ENCODE measurements around the gene SMURF2.
"Not testable (repeated sequence)": the region's sequence is repeated elsewhere in the genome, so short reads cannot be mapped to it uniquely, and the experiment has no call there.

SMURF2 gene

DNA sequence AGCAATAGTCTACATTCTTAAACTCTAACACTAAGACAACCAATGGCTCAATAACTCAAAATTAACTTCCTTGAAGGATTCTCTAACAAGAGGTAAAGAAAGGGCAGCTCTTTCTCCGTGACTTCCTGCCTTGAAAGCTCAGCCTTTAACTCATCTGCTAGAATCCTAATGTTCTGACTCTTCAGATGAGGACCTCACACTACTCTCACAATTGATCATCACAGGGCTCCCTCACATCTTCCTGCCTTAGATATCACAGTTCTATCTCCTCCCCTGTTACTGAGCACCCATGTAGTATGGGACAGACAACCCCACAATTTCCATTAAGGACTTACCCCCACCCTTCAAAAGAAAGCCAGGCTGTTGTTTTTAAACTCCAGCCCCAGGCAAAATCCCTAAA lies 33.5 kb downstream of the SMURF2 start:
- DNase-seq, result no peak

DNA sequence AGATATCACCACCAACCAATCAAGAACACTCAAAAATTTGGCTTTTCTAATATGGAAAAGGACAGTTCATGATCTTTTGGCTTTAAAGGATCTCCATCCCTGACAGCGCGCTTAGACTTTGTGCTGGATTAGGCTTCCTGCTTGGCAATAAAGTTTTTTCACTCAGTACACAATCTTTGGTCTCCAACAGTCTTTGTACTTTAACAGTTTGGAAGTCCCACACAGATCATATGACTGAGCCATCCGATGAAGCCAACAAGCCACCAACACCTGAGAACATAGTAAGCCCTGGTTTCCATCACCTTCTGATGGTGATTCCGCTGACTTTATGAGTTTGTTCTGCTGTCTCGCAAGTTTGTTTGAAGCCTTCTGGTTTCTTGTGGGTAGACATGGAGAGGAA lies 34.3 kb downstream of the SMURF2 start:
- no peak for DNase-seq

DNA sequence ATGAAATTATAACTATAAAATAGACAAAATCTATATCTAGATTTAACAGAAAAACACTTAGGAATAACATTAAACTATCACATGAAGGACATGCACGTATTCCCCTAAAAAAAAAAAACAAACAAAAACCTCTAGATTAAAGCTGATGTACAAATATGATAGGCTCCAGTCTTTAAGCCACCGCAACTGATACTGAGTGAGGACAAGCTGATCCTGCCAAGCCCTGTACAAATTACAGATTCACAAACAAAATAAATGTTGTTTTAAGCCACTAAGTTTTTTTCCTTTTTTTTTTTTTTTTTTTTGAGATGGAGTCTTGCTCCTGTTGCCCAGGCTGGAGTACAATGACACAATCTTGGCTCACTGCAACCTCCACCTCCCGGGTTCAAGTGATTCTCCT lies 35.3 kb downstream of the SMURF2 start:
- no peak for DNase-seq

DNA sequence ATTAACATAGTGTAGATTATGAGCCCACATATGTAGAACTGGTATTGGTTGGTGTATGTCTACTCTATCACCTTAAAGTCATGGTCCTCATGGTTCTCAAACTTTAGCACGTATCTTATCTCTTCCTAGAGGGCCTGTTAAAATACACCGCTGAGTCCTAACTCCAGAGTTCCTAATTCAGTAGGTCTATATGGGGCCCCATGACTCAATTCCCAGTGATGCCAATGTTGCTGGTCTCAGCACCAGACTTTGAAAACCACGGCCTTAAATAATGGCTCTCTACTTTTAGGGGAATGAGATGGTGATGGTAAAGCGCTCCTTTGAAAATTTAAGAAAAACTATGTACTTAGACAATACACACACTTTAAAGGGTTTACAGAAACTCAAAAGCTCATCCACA lies 36.6 kb downstream of the SMURF2 start:
- no peak for DNase-seq

DNA sequence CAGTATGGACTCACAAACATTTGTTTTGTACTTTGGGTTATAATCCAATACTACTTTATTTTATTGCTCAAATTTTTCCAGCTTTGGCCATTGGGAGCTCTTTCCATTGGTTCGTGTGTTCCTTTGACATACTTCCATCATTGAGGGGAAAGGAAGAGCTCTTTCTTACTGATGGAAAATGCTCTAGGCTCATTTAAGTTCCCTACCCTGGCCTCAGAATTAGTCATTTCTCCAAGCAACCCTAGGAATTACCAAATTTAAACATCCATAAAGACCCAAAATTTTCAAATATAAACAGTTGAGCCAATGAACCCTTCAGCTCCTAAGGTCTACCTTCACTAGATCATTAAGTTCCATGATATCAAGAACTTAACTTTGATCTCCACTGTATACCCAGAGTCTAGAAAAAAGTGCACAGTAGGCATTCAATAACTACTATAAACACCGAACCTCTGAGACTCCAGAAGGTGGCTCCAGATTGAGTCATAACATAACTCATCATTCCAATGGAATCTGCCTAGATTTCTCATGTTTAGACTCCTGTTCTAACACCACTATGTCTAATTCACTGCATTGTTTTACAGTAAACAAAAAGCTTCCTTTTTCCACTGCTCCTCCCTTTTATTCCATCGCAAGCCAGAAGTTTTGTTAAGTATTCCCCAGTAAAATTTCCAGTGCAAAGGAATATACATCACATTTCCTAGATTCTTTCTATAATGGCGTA lies 39.0 kb downstream of the SMURF2 start:
- DNase-seq, result no peak

DNA sequence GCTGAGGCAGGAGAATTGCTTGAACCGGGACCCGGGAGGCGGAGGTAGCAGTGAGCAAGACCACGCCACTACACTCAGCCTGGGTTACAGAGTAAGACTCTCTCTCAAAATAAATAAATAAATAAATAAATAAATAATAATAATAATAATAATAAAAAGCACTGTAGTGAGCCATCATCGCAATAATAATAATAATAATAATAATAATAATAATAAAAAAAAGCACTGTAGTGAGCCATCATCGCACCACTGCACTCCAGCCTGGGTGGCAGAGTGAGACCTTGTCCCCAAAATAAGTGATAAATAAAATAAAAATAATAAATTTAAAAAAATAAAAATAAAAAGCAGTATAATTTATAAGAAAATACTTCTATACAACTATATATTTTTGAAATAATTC lies 40.3 kb downstream of the SMURF2 start:
- DNase-seq, result no peak

DNA sequence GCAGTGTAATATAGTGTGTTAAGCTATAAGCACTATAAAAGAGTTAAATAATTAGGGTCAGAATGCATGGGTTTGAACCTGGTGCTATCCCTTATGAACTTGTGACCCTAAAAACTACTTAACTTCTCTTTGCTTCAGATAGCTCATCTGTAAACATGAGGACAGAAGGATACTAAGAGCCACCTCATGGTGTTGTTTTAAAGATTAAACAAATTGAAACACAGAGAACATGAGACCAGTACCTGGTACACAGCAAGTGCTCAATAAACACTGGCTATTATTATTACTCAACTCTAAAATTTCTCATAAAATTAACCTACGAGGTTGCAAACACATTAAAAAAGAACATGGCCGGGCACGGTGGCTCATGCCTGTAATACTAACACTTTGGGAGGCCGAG lies 43.3 kb downstream of the SMURF2 start:
- no peak for DNase-seq

DNA sequence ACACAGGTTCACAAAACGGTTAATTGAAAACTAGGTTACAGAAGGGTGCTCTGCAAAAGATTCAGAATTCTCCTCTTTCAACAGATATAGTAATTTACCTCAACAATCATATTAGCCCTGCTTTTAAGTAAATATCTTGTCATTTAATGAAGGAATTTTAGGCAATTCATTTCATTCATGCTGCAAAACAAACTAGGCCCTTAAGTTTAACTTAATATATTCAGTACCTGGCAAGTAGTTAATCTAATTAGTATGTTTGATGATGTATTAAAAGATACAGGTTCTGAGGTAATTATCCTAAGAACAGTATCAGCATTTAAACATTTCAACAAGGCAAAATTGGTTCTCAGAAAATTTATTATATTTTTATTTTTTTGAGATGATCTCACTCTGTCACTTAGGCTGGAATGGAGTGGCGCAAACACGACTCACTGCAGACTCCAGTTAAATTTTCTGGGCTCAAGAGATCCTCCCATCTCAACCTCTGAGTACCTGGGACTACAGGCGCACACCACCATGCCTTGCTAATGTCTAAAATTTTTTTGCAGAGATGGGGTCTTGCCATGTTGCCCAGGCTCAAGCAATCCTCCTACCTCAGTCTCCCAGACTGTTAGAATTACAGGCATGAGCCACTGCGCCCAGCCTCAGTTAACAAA lies 44.9 kb downstream of the SMURF2 start:
- no peak for DNase-seq

DNA sequence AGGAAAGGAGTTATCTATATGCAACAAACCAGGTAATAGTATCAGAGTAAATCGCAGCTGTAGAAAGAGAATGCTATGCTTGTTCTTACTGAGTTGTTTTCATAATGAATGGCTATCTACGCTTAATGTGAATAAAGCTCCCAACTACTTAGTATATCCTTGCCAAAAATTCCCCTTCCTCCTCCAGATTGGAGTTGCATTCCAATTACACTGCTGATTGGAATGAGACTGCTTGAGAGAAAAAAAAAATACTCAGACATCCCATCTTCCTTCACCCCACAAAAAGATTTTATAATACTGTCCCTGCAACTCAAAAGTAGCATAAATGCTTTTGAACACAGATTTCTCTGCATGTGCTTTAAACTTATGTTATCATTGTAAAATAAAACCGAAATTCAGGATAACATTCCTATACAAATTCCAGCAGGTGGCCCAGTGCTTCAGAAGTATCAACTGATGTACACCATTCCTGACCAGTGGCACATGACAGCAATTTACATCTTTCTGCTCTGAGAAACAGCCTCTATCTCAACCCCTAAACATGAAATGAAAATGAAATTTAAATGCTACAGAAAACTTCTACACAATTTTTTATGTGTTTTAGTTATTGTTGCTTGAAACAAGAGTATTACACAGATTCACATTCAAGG lies 47.0 kb downstream of the SMURF2 start:
- DNase-seq, result no peak

DNA sequence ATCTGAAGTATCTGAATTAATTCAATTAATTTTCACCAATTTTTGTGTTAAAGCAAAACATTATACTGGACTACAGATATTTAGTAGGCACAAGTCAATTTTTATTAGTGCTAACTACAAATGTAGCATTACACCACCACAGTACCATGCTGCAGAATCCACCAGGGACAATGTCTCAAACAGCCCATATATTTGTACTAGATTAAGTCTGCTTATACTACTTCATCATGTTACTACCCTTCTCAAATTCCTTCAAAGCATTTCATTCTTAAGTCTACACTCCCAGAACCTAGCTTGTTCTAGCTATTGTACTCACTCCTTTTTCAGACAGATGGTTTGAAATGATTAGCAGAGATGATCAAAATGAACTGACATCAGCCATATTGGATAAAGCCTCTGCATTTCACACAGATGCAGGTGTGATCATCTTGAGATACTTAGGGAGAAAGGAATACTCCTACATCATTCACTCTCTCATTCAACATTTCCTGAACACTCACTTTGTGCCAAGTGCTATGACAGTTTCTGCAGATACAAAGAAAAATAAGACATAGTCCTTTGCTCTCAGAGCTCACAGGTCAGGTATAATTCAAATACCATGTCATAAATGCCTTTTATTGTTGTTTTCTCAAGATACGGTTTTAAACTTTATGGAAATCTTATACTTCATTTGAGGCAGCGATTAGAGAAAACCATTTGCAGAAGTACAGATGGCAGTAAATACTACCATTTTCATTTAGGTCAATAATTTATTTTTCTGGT lies 47.7 kb downstream of the SMURF2 start:
- DNase-seq, result no peak

DNA sequence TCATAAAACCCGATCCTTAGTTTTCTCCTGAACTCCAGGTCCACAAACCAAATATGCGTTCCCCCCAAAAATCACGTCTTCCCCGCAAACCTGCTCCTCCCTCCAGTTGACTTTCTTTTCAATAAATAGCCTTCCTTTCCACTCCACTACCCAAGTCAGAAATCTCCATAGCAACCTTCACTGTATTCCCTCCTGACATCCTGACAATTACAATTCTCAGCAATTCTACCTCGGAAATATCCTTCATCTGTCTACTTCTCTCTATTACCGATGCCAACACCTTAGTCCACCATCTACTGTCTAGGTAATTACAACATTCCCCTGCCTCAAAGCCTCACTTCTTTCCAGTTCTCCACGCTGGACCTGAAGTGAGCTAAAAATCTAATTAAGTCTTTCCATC lies 50.7 kb downstream of the SMURF2 start:
- no peak for DNase-seq

DNA sequence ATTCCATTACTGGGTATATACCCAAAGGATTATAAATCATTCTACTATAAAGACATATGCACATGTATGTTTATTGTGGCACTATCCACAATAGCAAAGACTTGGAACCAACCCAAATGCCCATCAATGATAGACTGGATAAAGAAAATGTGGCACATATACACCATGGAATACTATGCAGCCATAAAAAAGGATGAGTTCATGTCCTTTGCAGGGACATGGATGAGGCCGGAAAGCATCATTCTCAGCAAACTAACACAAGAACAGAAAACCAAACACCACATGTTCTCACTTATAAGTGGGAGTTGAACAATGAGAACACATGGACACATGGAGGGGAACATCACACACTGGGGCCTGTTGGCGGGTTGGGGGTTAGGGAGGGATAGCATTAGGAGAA lies 51.9 kb downstream of the SMURF2 start:
- not testable (repeated sequence) for DNase-seq

DNA sequence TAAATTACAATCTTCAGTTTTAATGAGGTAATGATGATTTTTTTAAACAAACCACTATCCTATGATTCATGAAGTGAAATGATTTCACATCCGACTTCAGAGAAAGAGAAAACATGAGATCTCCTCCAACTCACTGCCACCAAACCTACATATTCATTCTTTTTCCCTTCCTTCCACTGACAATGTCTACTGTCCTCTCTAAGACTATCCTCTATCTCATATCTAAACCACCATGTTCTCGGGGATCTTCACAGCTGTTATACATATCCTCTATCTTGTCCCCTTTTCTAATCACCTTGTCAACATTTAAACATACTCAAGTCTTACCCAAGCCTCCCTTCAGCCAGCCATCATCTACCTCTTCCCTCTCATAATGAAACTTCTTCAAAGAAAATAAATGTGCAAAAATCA lies 53.5 kb downstream of the SMURF2 start:
- no peak for DNase-seq

DNA sequence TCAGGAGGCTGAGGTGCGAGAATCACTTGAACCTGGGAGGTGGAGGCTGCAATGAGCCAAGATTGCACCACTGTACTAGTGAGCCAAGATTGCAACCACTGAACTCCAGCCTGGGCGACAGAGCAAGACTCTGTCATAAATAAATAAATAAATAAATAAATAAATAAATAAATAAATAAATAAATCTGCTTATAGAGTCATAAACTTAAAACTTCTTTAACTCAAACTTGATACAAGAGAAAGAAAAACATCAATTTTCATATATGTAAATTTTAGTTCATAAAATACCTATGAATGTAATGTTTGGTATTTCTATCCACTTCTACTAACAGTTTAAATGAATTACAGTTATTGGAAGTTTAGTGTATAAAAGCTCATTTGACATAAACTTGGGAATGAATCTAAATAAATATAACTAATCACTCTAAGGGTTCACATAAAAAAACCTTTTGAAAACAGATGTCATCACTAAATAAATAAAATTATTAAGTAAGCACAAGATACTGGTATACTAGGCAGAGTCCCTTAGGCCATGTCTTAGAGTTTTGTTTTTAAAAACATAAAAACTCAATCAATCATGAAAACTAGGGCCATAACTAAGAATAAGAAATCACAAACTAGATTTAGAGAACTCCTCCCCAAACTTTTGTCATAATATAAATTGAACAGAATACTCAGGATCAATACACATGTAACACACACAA lies 54.1 kb downstream of the SMURF2 start:
- no peak for DNase-seq

DNA sequence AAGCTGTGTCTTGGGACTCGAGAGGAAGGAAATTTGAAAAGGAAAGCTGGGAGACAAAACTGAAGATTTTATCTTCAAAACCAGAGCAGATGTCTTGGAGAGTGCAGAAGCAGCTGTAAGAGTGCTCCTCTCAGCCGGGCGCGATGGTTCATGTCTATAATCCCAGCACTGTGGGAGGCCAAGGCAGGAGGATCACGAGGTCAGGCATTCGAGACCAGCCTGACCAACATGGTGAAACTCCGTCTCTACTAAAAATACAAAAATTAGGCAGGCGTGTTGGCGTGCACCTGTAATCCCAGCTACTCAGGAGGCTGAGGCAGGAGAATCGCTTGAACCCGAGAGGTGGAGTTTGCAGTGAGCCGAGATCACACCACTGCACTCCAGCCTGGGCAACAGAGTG lies 57.6 kb downstream of the SMURF2 start:
- DNase-seq, result not testable (repeated sequence)

DNA sequence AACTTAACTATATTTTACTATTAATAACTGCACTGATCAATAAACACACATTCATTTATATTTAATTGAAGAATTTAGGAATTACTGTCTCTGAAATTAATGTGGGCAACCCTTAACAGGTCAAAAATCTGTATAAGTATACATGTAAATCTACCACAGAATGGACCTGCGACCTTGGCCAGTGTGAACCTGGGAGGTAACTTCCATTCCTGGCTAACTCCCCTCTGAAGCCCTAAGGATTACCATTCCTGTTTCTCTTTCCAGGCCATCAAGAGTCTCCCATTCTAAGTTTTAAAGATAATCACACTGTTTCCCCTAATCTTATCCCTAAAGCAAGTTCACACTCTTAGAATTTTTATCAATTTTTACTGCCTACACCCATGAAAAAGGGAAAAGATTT lies 58.1 kb downstream of the SMURF2 start:
- DNase-seq, result no peak

DNA sequence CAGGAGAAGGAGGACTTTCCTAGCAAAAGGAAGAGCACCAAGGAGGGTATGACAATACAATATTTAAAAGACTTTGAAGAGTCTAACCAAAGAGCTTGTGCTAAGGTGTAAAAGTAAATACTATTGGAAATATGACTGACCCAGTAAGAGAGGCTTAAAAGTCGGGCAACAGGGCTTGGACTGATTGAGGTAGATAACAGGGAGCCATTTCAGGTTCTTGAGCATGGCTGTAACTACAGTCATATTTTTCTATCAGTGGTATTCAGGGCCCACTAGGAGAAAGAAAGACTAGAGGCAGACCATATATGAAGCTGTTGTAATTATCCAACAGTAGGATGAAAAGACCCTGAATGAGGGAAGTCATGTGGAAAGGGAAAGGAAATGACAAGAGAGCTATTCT lies 62.3 kb downstream of the SMURF2 start:
- DNase-seq, result no peak

DNA sequence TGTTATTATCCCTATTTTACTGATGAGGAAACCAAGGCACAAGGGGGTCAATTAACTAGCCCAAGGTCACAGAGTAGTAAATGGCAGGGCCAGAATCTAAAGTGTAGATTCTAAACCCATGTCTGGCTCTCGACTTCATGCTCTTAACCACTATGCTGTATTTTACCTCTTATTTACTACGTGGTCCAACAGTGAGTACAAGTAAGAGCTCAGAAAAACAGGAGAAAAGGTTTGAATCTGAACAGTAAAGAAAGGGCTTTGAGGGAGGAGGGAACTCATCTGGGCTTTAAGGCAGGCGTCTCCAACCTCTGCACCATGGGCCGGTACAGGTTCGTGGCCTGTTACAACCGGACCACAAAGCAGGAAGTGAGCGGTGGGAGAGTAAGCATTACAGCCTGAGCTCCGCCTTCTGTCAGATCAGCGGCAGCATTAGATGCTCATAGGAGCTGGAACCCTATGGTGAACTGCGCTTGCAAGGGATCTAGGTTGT lies 62.9 kb downstream of the SMURF2 start:
- DNase-seq, result peak; percentile 11

DNA sequence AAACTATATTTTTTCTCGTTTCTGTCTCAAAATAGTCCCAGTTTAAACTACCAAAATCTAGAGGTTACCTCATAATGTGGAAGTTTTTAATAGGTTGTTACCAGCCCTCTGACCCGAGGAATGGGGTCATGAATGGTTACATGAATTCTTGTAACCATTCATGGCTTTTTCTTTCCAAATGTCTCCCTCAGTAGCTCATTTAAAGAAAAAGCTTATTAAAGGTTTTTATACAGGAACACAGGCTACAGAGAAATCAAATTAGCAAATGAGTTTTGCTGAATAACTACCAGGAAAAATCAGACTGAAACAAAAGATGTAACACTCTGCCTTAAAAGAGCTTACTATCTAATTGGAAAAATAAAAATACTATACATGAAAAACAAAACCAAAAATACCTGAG lies 63.4 kb downstream of the SMURF2 start:
- no peak for DNase-seq

DNA sequence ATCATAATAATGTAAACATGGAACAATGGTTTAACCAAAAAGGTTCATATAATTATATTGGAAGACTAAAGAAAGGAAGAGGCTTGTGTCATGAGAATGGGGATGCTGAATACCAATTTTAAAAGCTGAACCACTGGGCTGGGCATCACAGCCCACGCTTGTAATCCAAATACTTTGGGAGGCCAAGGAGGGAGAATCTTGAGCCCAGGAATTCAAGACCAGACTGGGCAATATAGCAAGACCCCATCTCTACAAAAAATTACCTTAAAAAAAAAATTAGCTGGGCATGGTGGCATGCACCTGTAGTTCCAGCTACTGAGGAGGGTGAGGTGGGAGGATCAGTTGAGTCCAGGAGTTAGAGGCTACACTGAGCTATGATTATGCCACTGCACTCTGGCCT lies 65.1 kb downstream of the SMURF2 start:
- no peak for DNase-seq

DNA sequence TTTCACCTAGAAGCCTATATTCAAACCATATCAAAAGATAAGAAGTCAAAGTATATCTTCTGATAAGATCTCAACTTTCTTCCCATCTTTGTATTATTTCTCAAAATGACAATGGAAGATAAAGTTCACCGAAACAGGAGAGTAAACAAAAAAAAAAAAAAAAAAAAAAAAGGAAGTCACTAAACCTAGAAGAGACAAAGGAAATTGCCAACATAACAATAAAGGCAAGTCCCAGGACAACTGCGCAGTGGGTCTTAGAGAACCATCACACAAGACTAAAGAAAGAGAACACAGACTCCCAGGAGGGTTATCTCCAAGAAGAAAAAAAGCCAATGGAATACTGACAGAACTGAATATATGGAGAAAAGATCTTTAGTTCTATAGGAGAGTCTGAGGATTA lies 65.7 kb downstream of the SMURF2 start:
- DNase-seq, result no peak

DNA sequence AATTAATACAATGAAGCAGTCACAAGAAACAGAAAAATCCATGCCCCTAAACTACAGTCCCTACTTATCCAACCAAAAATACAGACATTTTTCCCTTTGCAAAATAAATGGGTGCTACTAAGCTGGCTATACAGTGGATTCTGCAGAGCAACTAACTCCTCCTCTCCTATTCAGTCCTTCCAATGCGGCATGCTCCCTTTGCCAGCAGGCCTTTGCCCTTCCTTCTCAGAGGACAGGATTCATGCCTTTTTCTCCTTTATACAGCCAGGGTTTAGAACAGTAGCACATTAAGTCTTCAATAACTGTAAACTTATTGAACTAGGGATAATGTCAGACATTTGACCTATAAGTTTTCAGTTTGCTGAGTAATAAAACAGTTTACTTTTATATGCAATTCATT lies 70.2 kb downstream of the SMURF2 start:
- no peak for DNase-seq

DNA sequence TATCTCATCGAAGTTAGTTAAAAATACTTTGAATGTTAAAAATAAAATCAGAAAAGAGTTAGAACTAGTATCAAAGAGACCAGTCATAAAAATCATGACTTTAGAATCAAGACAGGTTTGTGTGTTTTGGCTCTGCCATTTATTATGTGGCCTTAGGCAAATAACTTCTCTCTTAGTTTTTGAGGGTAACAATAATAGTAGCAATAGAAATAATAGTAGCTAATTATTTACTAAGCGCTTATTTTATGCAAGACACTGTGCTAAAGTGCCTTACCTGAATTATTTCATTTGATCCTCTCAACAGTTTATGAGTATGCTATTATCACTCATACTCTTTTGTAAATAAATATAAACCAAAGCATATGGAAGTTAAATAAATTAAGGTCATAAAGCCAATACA lies 77.0 kb downstream of the SMURF2 start:
- no peak for DNase-seq

Measured in NK-92 treated with Interleukin-12 subunit alpha and Interleukin-12 subunit beta, amount 100 ng/mL, for 24 hours (cell line).